ENCODE data around the gene ATP5PO. TPM values are rescaled to one million over a fixed set of nuclear protein-coding genes. Genes with fewer than 3 reads are reported as not detected.

ATP5PO gene
- 150 and 152 TPM in 2 replicates for total RNA-seq
- long read RNA-seq, transcript ATP5PO-201 (7 exons, 932 nt): major isoform, 81 of 90 reads
- long read RNA-seq, partial matches to known transcripts: 3 of 90 reads
- long read RNA-seq, other reads (novel, unspliced or antisense): 4 of 90 reads

- H3K4me3 Mint-ChIP-seq (ENCODE audit: unreplicated experiment): peak within 1 kb of the TSS; percentile 98
- H3K4me1 Mint-ChIP-seq (ENCODE audit: unreplicated experiment): peaks cover 21% of the 10 kb centered on the region
- H3K27me3 Mint-ChIP-seq (ENCODE audit: unreplicated experiment): no peaks in the 10 kb centered on the region
- DNase-seq (ENCODE audit: extremely low spot score, unreplicated experiment): peak; percentile 99
- peak within 1 kb of the TSS; percentile 96 for H3K27ac Mint-ChIP-seq (ENCODE audit: unreplicated experiment)
- peaks cover 10% of the 10 kb centered on the region for H3K36me3 Mint-ChIP-seq (ENCODE audit: unreplicated experiment)
- no peaks in the 10 kb centered on the region for H3K9me3 Mint-ChIP-seq (ENCODE audit: unreplicated experiment)
- TF ChIP-seq CTCF (IDR thresholded peaks at IDR 0.05): no peak
Measured at GRCh38 chr21:33915368-33916199, at the start of gene ATP5PO. Gene ATP5PO (minus strand): TSS chr21:33915804. CDS start chr21:33915763, 41 bp downstream.

- peaks cover 33% of the 10 kb centered on the region for H3K4me1 Mint-ChIP-seq (ENCODE audit: unreplicated experiment)
- no peak for TF ChIP-seq CTCF (IDR thresholded peaks at IDR 0.05)
- H3K27ac Mint-ChIP-seq (ENCODE audit: unreplicated experiment): no peak overlapping the region
- peaks cover under 1% of the 10 kb centered on the region for H3K9me3 Mint-ChIP-seq (ENCODE audit: unreplicated experiment)
- no peaks in the 10 kb centered on the region for H3K27me3 Mint-ChIP-seq (ENCODE audit: unreplicated experiment)
- no peak overlapping the region for H3K4me3 Mint-ChIP-seq (ENCODE audit: unreplicated experiment)
- peaks cover 2% of the 10 kb centered on the region for H3K36me3 Mint-ChIP-seq (ENCODE audit: unreplicated experiment)
- DNase-seq (ENCODE audit: extremely low spot score, unreplicated experiment): peak; percentile 17
Measured at GRCh38 chr21:33964706-33965325, 49.2 kb upstream of the ATP5PO start.

GRCh38 chr21:33963848-33964555, 48.4 kb upstream of the ATP5PO start:
- no peaks in the 10 kb centered on the region for H3K27me3 Mint-ChIP-seq (ENCODE audit: unreplicated experiment)
- H3K4me3 Mint-ChIP-seq (ENCODE audit: unreplicated experiment): no peak overlapping the region
- peaks cover 25% of the 10 kb centered on the region for H3K4me1 Mint-ChIP-seq (ENCODE audit: unreplicated experiment)
- peak; percentile 57 for DNase-seq (ENCODE audit: extremely low spot score, unreplicated experiment)
- H3K36me3 Mint-ChIP-seq (ENCODE audit: unreplicated experiment): peaks cover 4% of the 10 kb centered on the region
- H3K27ac Mint-ChIP-seq (ENCODE audit: unreplicated experiment): no peak overlapping the region
- TF ChIP-seq CTCF (IDR thresholded peaks at IDR 0.05): no peak
- peaks cover 8% of the 10 kb centered on the region for H3K9me3 Mint-ChIP-seq (ENCODE audit: unreplicated experiment)

GRCh38 chr21:33962290-33962689, 46.7 kb upstream of the ATP5PO start:
- no peaks in the 10 kb centered on the region for H3K27me3 Mint-ChIP-seq (ENCODE audit: unreplicated experiment)
- H3K4me1 Mint-ChIP-seq (ENCODE audit: unreplicated experiment): peaks cover 10% of the 10 kb centered on the region
- peaks cover 19% of the 10 kb centered on the region for H3K9me3 Mint-ChIP-seq (ENCODE audit: unreplicated experiment)
- no peak overlapping the region for H3K27ac Mint-ChIP-seq (ENCODE audit: unreplicated experiment)
- H3K36me3 Mint-ChIP-seq (ENCODE audit: unreplicated experiment): peaks cover 6% of the 10 kb centered on the region
- H3K4me3 Mint-ChIP-seq (ENCODE audit: unreplicated experiment): no peak overlapping the region
- no peak for DNase-seq (ENCODE audit: extremely low spot score, unreplicated experiment)
- TF ChIP-seq CTCF (IDR thresholded peaks at IDR 0.05): no peak

All from osteocyte (in vitro differentiated cells).